HTERT RPE-1 (cell line): ENCODE measurements around the gene ABCC3.
"Not testable (repeated sequence)": the region's sequence is repeated elsewhere in the genome, so short reads cannot be mapped to it uniquely, and the experiment has no call there.

Source experiments
- in situ Hi-C: fragments of 300-500 bp; cut with MboI; formaldehyde crosslinking; loops from 4 replicates; pipeline ENCODE4 v1.14.3; 2020; ENCODE audit warnings: low sequenced_read_pairs

ABCC3 gene

DNA sequence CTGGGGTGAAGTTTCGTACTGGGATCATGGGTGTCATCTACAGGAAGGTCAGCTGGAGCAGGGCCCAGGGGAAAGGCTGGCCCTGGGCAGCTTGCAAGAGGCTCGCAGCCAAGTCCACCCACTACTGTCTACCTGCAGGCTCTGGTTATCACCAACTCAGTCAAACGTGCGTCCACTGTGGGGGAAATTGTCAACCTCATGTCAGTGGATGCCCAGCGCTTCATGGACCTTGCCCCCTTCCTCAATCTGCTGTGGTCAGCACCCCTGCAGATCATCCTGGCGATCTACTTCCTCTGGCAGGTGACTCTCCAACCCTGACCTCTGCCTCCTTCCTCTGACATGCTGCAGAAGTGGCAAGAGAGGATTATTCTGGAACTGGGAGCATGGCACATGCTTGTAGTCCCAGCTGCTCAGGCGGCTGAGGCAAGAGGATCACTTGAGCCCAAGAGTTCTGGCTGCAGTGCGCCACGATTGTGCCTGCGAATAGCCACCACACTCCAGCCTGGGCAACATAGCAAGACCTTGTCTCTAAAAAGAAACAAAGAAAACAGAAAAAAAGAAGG, 29.2 kb downstream of the ABCC3 start:
- in situ Hi-C loops: no loop called here

DNA sequence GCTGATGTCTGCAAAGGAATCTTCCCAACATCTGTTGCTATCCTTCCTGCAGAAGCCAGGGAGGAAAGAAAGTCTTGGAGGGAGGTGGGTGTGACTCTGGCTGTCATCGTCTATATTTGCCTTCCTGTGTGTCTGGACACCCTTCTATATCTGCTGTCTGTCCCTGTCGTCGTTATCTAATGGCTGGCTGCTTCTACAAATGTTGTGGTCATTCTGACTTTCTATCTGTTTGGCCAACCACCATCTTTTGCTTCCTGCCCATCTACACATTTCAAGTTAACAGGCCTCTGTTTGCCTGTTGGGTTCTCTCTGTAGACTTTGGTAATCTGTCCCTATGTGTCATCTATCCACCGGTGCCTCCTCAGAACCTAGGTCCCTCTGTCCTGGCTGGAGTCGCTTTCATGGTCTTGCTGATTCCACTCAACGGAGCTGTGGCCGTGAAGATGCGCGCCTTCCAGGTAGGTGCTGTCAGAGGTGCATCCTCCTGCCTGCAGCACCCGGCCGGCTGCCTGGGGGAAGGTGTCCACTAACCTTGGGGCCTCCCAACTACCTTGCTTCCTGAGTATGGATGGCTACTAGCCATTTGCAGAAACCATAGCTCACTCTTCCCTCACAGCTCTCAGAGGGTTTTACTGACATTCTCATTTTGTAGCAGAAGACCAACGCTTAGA, 30.2 kb downstream of the ABCC3 start:
- in situ Hi-C loops: no loop called here

DNA sequence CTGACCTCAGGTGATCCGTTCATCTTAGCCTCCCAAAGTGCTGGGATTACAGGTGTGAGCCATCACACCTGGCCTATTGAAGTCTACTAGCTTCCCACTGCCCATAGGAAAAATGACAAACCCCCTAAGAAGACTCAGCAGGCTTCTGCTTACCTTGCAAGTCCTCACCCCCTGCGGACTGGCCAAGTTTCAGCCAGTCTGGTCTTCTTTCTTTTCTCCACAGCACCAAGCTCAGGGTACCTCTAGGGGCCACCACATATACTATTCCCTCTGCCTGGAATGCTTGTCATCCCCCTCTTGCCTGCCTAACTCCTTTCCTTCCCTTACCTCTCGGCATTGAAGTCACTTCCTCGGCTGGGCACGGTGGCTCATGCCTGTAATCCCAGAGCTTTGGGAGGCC, 31.2 kb downstream of the ABCC3 start:
- in situ Hi-C loops: no loop called here

DNA sequence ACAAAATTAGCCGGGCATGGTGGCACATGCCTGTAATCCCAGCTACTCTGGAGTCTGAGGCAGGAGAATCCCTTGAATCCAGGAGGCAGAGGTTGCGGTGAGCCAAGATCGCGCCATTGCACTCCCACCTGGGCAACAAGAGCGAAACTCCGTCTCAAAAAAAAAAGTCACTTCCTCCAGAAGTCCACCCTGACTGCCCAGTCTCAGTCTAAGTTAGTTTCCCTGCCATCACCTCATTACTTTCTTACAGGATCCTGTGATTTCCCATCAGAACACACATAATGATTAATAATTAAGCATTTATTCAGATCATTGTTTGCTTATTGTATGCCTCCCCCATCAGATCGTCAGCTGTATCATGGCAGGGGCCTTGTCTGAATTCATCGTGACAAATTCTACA, 31.6 kb downstream of the ABCC3 start:
- in situ Hi-C loops: no loop called here

DNA sequence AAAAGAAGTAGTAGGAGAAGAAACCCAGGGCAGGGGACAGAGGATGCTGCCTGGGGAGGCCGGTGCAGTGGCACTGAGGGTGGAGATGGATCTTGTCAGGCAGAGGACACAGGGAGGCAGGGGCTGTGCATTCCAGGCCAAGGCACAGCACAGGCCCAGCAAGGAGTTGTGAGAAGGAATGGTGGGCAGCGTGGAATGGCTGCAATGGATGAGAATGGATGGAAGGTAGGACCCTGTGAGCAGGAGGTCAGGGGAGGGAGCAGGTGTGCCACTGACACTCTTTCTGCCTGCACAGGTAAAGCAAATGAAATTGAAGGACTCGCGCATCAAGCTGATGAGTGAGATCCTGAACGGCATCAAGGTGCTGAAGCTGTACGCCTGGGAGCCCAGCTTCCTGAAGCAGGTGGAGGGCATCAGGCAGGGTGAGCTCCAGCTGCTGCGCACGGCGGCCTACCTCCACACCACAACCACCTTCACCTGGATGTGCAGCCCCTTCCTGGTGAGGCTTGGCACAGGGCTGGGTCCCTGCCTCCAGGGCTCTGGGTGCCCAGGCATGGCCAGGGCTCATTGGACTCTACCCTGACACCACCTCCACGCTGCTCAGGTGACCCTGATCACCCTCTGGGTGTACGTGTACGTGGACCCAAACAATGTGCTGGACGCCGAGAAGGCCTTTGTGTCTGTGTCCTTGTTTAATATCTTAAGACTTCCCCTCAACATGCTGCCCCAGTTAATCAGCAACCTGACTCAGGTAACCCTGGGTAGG, 32.8 kb downstream of the ABCC3 start:
- in situ Hi-C loops: no loop called here

DNA sequence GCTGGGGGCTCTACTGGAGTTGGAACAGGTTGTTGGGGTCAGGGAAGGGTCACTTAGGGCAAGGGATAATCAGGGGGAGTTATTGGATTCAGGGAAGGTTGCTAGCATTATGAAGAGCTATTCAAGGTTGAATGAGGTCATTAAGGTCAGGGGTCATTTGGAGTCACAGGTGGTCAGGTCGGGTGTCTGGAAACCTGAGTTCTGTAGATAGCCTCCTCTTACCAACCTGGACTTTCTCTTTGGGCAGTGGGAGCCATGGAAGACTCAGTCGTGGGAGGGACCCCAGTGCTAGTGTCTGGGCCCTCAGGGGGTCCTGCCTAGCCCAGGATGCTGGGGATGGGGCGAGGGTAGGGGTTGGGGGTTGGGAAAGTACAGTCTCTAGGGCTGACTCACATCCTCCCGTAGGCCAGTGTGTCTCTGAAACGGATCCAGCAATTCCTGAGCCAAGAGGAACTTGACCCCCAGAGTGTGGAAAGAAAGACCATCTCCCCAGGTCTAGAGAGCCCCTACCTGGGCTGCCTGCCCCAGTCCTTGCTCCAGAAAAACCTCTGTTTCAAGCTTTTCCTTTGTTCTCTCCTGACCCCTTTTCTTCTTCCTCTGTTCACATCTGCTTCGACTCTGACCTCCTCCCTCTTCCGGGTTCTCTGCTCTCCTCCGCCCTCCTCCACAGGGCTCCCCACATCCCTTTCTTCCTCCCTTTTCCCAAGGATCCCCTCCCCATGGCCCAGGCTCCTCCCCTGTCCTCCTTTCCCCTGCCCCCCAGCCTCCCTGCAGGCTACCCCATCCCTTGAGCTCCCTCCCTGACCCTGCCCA, 33.5 kb downstream of the ABCC3 start:
- in situ Hi-C loops: no loop called here

DNA sequence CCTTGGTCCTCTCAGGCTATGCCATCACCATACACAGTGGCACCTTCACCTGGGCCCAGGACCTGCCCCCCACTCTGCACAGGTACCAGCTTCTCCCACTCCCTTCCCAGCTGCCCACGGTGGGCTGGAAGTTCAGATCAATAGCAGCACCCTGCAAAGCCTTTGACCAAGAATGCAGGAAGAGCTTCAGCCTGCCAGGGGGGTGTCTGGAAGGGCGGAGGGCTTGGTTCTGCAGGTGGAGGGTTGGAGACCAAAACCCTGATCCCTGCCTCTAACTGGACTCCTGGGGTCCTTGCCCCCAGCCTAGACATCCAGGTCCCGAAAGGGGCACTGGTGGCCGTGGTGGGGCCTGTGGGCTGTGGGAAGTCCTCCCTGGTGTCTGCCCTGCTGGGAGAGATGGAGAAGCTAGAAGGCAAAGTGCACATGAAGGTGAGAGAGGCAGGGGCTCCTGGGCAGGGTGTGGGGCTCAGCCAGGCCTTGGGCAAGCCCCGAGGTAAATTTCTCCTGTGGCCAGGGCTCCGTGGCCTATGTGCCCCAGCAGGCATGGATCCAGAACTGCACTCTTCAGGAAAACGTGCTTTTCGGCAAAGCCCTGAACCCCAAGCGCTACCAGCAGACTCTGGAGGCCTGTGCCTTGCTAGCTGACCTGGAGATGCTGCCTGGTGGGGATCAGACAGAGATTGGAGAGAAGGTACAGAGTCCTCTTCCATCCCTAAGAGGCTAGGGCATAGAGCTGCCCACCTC, 34.3 kb downstream of the ABCC3 start:
- in situ Hi-C loops: no loop called here

DNA sequence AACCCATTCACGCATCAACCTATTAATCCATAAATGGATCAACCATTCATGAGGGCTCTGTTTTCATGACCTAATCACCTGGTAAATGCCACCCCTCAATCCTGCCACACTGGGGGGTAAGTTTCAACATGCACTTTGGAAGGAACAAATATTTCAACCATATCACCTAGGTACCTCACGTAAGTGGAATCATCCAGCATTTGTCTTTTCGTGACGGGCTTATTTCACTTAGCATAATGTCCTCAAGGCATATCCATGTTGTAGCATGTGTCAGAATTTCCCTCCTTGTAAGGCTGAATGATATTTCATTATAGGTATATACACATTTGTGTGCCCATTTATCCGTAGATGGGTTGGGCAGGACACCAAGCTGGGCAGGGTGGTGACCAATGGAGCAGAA, 37.4 kb downstream of the ABCC3 start:
- in situ Hi-C loops: no loop called here

DNA sequence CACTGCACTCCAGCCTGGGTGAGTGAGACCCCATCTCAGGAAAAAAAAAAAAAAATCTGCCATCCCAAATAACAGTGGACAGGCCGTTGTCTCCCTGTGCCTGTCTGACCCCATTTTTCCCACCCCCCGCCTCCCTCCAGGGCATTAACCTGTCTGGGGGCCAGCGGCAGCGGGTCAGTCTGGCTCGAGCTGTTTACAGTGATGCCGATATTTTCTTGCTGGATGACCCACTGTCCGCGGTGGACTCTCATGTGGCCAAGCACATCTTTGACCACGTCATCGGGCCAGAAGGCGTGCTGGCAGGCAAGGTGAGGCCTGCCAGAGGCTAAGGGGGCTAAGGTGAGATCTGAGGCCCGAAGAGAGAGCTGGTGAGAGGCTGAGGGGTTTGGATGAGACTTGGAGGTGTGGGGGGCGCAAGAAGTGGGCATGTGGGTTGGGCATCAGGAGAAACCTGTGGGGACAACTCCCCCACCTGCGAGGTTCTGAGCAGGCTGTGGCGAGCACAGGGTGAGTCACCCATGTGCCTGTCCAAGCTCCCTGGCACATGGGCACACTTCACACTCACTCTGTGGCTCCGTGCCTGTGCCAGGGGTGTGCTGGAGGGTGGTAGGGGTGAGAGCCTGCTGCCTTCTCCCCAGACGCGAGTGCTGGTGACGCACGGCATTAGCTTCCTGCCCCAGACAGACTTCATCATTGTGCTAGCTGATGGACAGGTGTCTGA, 38.3 kb downstream of the ABCC3 start:
- in situ Hi-C loops: no loop called here

DNA sequence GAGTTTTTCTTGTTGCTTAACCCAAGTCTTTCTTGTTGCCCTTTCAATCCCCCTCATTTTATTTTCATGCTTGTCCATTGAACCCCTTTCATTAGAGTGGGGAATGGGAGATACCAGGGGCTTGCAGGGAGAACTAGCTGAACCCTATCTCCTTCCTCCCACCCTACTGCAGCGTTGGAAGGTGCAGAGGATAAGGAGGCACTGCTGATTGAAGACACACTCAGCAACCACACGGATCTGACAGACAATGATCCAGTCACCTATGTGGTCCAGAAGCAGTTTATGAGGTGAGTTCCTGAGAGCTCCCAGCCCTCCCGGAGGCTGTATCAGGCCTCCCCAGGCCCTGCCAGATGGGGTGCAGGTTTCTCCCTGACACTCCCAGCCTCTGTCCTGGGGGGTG, 40.5 kb downstream of the ABCC3 start:
- in situ Hi-C loops: no loop called here

DNA sequence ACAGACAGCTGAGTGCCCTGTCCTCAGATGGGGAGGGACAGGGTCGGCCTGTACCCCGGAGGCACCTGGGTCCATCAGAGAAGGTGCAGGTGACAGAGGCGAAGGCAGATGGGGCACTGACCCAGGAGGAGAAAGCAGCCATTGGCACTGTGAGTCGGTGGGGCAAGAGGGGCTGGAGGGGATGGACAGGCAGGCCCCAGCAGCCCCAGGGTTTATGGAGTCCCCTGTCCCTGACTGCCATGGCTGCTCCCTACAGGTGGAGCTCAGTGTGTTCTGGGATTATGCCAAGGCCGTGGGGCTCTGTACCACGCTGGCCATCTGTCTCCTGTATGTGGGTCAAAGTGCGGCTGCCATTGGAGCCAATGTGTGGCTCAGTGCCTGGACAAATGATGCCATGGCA, 40.9 kb downstream of the ABCC3 start:
- in situ Hi-C loops: no loop called here

DNA sequence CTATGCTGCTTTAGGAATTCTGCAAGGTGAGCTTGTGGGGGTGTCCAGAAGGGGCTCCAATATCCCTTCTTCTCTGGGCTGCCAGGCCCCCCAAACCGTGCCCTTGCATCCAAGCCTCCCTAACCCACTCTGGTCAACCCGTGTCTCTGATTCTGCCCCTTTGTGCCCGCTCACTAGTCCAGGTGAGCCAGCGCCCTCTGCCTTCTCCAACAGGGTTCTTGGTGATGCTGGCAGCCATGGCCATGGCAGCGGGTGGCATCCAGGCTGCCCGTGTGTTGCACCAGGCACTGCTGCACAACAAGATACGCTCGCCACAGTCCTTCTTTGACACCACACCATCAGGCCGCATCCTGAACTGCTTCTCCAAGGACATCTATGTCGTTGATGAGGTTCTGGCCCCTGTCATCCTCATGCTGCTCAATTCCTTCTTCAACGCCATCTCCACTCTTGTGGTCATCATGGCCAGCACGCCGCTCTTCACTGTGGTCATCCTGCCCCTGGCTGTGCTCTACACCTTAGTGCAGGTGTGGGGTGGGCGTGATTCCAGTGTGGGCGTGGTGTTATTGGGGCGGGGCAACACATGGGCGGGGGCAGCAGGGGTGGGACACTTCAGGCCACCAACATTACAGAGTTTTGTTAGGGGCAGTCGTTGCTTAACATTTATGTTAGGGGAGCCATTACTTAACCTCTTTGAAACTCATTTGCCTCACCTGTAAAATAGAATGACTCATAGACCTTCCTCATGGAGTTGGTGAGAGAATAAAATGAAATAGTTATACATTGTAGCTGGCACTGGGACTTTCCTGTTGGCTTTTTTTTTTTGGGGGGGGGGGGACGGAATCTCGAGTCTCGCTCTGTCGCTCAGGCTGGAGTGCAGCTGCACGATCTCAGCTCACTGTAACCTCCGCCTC, 41.6 kb downstream of the ABCC3 start:
- in situ Hi-C loops: no loop called here

DNA sequence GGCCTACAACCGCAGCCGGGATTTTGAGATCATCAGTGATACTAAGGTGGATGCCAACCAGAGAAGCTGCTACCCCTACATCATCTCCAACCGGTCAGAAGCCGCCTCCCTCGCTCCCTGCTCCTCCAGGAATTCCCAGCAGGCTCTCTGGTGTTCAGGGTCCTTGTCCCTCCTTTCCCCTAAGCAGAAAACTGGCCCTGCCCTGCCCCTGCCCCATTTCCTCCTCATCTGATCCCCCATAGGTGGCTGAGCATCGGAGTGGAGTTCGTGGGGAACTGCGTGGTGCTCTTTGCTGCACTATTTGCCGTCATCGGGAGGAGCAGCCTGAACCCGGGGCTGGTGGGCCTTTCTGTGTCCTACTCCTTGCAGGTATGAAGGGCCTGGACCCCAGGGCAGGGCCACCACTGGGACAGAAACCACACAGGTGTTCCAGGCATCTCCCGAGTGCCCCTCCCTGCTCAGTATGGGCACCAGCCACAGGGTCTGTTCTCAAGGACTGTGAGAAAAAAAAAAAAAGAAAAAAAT, 43.2 kb downstream of the ABCC3 start:
- in situ Hi-C loops: no loop called here

DNA sequence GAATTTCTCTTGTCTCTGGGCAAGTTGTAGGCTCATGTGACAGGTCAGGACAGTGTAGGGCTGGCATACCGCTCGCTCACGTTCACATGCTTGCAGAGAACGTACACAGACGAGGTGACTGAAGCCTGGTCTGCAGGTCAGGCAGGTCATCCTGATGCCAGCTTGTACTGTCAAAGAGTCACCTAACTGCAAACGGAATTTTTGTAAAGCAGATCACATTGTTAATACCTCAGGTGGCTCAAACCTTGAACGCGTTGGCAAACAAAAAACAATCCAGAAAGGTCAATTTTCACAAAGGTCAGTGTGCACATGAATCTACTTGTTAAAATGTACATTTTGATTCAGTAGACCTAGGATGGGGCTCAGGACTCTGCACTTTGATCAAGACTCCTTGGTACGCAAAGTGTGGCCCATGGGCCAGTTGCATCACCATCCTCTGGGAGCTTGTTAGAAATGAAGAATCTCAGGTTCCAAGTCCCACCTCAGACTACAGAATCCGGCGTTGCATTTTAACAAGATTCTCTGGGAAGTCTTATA, 44.4 kb downstream of the ABCC3 start:
- in situ Hi-C loops: no loop called here

DNA sequence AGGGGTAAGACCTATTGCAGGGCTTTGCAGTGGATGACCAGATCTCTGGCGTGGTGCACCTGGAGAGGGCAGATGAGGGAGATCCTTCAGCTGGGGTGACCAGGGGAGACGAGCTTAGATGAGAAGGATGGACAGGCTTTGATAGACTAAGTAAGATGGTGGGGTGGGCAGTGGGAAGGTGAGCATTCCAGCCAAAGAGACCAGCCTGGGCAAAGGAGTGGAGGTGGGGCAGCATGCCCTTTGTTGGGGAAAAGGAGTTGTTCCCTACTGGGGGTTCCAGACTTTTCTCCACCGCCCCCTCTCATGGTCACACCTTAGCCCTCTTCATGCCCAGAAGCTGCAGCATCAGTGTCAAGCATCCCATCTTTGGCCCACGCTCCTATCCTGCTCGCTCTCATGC, 45.4 kb downstream of the ABCC3 start:
- in situ Hi-C loops: no loop called here

DNA sequence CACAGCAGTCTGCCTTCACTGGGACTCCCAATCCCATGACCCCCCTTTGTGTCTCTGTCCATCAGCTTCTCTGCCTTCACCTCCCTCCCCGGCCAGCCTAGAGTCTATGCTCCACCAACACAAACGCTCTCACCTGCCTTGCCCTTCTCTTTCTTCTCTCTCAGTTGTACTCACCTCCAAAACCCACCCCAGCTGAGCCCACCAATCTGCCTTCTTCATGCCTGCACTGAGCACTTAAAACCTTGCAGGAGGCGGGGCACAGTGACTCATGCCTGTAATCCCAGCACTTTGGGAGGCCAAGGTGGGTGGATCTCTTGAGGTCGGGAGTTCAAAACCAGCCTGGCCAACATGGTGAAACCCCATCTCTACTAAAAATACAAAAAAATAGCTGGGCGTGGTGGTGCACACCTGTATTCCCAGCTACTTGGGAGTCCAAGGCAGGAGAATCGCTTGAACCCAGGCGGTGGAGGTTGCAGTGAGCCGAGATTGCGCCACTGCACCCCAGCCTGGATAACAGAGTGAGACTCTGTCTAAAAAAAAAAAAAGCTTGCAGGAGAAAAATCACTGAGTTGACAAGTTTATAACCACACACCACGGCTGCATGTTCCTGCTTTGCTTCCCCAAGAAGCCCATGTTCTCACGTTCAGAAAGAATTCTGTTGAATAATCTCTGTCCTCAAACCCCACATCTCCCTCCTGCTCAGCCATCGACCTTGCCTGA, 46.0 kb downstream of the ABCC3 start:
- in situ Hi-C loops: not testable (repeated sequence)

DNA sequence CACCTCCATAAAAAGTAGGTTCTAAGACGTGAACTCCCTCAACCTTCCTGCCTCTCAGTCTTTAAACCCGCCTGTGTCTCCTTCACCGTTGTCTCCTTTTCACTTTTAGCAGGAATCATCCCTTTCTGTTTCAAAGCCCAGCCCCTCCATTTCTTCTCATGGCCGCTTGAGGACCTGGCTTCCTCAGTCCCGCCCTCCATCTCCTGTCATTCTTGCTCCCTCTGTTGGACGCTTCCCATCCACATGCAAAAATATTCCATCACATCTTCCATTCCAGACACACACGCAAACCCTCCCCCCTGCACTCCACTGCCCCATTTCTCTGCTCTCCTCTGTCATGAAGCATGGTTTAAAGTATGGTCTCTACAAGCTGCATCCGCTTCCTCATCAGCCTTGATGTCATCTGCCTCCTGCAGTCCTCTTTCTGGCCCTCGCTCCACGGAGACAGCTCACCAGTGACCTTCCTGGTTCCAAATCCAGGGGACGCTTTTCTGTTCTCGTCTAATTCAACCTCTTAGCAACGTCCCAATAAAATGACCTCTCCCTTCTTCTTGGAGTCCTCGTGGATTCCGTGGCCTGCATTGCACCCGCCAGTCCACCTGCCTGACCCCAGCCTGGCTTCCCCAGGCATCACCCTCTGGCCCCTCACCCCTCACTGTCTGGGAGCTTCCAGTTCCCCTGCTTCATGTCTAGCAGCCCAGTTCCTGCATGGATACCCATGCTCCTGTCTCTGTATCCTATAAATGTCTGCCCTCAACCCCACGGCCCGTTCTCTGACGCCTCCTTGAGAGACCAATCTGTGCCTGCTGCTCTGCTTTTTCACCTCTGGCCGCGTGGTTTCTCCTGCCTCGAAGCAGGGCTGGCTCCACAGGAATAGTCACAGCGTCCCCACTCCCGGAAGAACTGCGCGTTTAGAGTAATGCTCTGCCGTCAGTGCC, 46.9 kb downstream of the ABCC3 start:
- in situ Hi-C loops: no loop called here
